Heart left ventricle (tissue), 16 donors: ENCODE results near the gene CCDC146. TPM values are rescaled to one million over a fixed set of nuclear protein-coding genes. Genes with fewer than 3 reads are reported as not detected.

Experiments used
- ATAC-seq, 4 donors: fragments of 200-7000 bp; cut with Tn5 transposase; one replicate each; pipeline ENCODE4 v1.9.1; 2020 to 2022; ENCODE audit warnings: moderate library complexity in 4 of 4, mild to moderate bottlenecking in 3 of 4, moderate number of reproducible peaks in 1 of 4
- DNase-seq, 5 donors: peaks; one replicate each; pipeline ENCODE4 v3.0.0-alpha.2; 2020
- H3K27ac ChIP-seq, 12 donors: fragments of 200-600 bp; sonication (generic) in 4 of 12; one replicate each; pipeline versions ENCODE4 v1.5.0 to v1.8.0; 2016 to 2022; ENCODE audit warnings: mild to moderate bottlenecking in 2 of 12
- H3K27me3 ChIP-seq, 9 donors: fragments of 200-600 bp; sonication (generic) in 2 of 9; one replicate each; pipeline versions ENCODE4 v1.5.1 to v1.8.0; 2016 to 2022; ENCODE audit warnings: mild to moderate bottlenecking in 3 of 9
- H3K36me3 ChIP-seq, 9 donors: fragments of 200-600 bp; sonication (generic) in 2 of 9; one replicate each; pipeline versions ENCODE4 v1.5.0 to v1.8.0; 2018 to 2022; ENCODE audit warnings: mild to moderate bottlenecking in 2 of 9
- H3K4me1 ChIP-seq, 12 donors: fragments of 200-600 bp; sonication (generic) in 4 of 12; one replicate each; pipeline versions ENCODE4 v1.5.0 to v1.8.0; 2016 to 2022; ENCODE audit warnings: mild to moderate bottlenecking in 3 of 12
- H3K4me3 ChIP-seq, 12 donors: fragments of 200-600 bp; sonication (generic) in 4 of 12; one replicate each; pipeline versions ENCODE4 v1.5.0 to v1.8.0; 2017 to 2022; ENCODE audit warnings: mild to moderate bottlenecking in 9 of 12, moderate library complexity in 4 of 12
- H3K9me3 ChIP-seq, 12 donors: fragments of 200-600 bp; sonication (generic) in 4 of 12; one replicate each; pipeline versions ENCODE4 v1.5.0 to v1.8.0; 2016 to 2022; ENCODE audit warnings: mild to moderate bottlenecking in 1 of 12
- CTCF ChIP-seq, 12 donors: fragments of 200-600 bp; sonication (generic) in 4 of 12; IDR thresholded peaks; one replicate each; pipeline versions ENCODE4 v1.5.0 to v1.8.0; 2018 to 2022; ENCODE audit warnings: antibody characterized with exemption in 12 of 12, mild to moderate bottlenecking in 5 of 12
- POLR2A ChIP-seq, 2 donors: fragments of 450-650 bp; IDR thresholded peaks; one replicate each; pipeline ENCODE4 v1.6.1; 2017; ENCODE audit warnings: antibody characterized with exemption in 2 of 2, mild to moderate bottlenecking in 2 of 2, moderate library complexity in 2 of 2
- WGBS, 4 donors: extraction: QIAGEN DNeasy Blood & Tissue Kit in 2 of 4; methylation state at CpG; one replicate each; pipeline versions ENCODE4 v1.1.5 to v1.1.7; 2013 to 2018; 5-methylcytosine and 5-hydroxymethylcytosine counted together
- intact Hi-C, 10 donors: fragments of 100-400 bp; cut with DNase I; formaldehyde crosslinking; loops; one replicate each; pipeline versions ENCODE4 v1.11.1 to v1.14.2; 2022
- polyA plus RNA-seq, 2 donors: library from polyadenylated mRNA; stranded (reverse); fragments of 200-250 nt; gene quantifications; one replicate each; pipeline ENCODE4 v1.2.3, GENCODE V29; 2013
- total RNA-seq, 9 donors: library from RNA; depleted of rRNA in 2 of 9; stranded (reverse); fragments of >200 nt in 2 of 9; fragmentation: NEBNext Ultra II Directional in 3 of 9; extraction: Animal tissue kit (Norgen Biotek cat#: 25700) in 3 of 9; gene quantifications; one replicate each; pipeline versions ENCODE4 v1.1.0 to v1.2.4, GENCODE V29; 2016 to 2023
- donor health status: ischemic (EF 13 %, LVEDD 7.1; RV severe dilation, severe dysfunction).
- donor health status: healthy with polysubstance abuse.
- donor health status: DM: no; HTN: yes; CAD: no.
- donor health status: DM: no; HTN: no; CAD: no.
- donor health status: ischemic (EF 25% LVEDD 6.9; RV normal size, moderate dysfunction).
- donor health status: ischemic (EF 25% LVEDD 5.7; RV mildly dilated, moderate dysfunction).
- donor health status: healthy.
- donor health status: DM: yes; HTN: yes; CAD: no.
- donor health status: ischemic (EF 35%, LVEDD 5.7; RV mildly dilated, moderate dysfunction).
- donor health status: nonischemic (EF 11% LVEDD 7.7; RV severe dilation, severe dysfunction).
- donor health status: DM: yes; HTN: yes; CAD: no.
- donor health status: PGD.
- donor health status: ischemic (EF 29% LVEDD 5.4; RV normal size, mild dysfunction).
- donor health status: nonischemic (EF 23%, LVEDD 6.1; RV moderate dilation, normal function).

Gene CCDC146
- total and polyA plus RNA-seq, 11 donors, result 2.1 to 13.3 (median 6.6) TPM

GRCh38 chr7:77246026-77246640 lies 123.7 kb downstream of the CCDC146 start:
- WGBS, 4 donors, result 48 to 61% (median 59%) methylated on average over 5 of the region's 5 CpGs
- no peak overlapping the region for H3K4me3 ChIP-seq

GRCh38 chr7:77247206-77247850 lies 124.9 kb downstream of the CCDC146 start:
- Histone ChIP-seq H3K4me1 (peaks cover 0 to 38% (median 12%) of the 10 kb centered on the region in 12 donors), H3K27ac (no peak overlapping the region), H3K4me3 (no peak overlapping the region), H3K9me3 (no peaks in the 10 kb centered on the region), H3K36me3 (peaks cover 0 to under 1% (median 0%) of the 10 kb centered on the region in 9 donors), H3K27me3 (peaks cover 0 to 6% (median 0%) of the 10 kb centered on the region in 9 donors)
- DNase-seq, result peak; percentile 43 to 76 (median 72)
- TF ChIP-seq CTCF (IDR thresholded peaks at IDR 0.05) (peak; percentile 62 to 89 (median 78)), POLR2A (IDR thresholded peaks at IDR 0.05) (no peak)
- peak in 3 of 4 donors; percentile 48 to 63 (median 60) for ATAC-seq
- intact Hi-C loops, result loop anchor here in 8 of 10 donors (2.0 to 10.0 kb wide), 7 partner anchors 80 to 125 kb away; partner anchors contain the start of gene CCDC146 (in 6 of the 8)
- 32 to 41% (median 35%) methylated on average over 3 of the region's 3 CpGs for WGBS, 4 donors

More at GRCh38 chr7:77246026-77246640, 123.7 kb downstream of the CCDC146 start:
- Histone ChIP-seq H3K27ac (peak overlapping the region in 2 of 12 donors; percentile 33 to 76), H3K36me3 (peaks cover 0 to 7% (median 0%) of the 10 kb centered on the region in 9 donors), H3K27me3 (peaks cover 0 to 6% (median 0%) of the 10 kb centered on the region in 9 donors), H3K4me1 (peaks cover 0 to 40% (median 12%) of the 10 kb centered on the region in 12 donors), H3K9me3 (no peaks in the 10 kb centered on the region)
- intact Hi-C loops, result loop anchor here in 8 of 10 donors (2.0 to 10.0 kb wide), 7 partner anchors 81 to 124 kb away; partner anchors contain the start of gene CCDC146 (in 6 of the 8)
- TF ChIP-seq CTCF (IDR thresholded peaks at IDR 0.05) (no peak), POLR2A (IDR thresholded peaks at IDR 0.05) (no peak)
- DNase-seq (no peak), ATAC-seq (peak in 1 of 4 donors; percentile 8)

GRCh38 chr7:77248154-77248553 lies 125.7 kb downstream of the CCDC146 start:
- no peak overlapping the region for H3K27ac ChIP-seq
- ATAC-seq, result no peak
- no peak overlapping the region for H3K4me3 ChIP-seq
- WGBS, 4 donors, result 77 to 83% (median 79%) methylated on average over 3 of the region's 3 CpGs
- no peaks in the 10 kb centered on the region for H3K9me3 ChIP-seq
- DNase-seq, result no peak
- TF ChIP-seq CTCF (IDR thresholded peaks at IDR 0.05) (no peak), POLR2A (IDR thresholded peaks at IDR 0.05) (no peak)
- H3K36me3 ChIP-seq, result no peaks in the 10 kb centered on the region
- peaks cover 0 to 6% (median 0%) of the 10 kb centered on the region in 9 donors for H3K27me3 ChIP-seq
- peaks cover 0 to 39% (median 12%) of the 10 kb centered on the region in 12 donors for H3K4me1 ChIP-seq
- intact Hi-C loops, result loop anchor here in 7 of 10 donors (5.0 to 10.0 kb wide), 5 partner anchors 79 to 126 kb away; partner anchors contain the start of gene CCDC146 (in 6 of the 7)

GRCh38 chr7:77252506-77252905 lies 130.1 kb downstream of the CCDC146 start:
- ATAC-seq, result peak in 1 of 4 donors; percentile 28
- no peaks in the 10 kb centered on the region for H3K9me3 ChIP-seq
- TF ChIP-seq CTCF (IDR thresholded peaks at IDR 0.05) (no peak), POLR2A (IDR thresholded peaks at IDR 0.05) (no peak)
- H3K27ac ChIP-seq, result no peak overlapping the region
- peaks cover 0 to 14% (median 0%) of the 10 kb centered on the region in 12 donors for H3K4me1 ChIP-seq
- intact Hi-C loops, result loop anchor here in 2 of 10 donors (5.0 kb wide), 2 partner anchors 70 to 75 kb away; no protein-coding TSS in a partner anchor
- WGBS, 4 donors, result 81 to 92% (median 88%) methylated on average over 5 of the region's 5 CpGs
- peaks cover 0 to 4% (median 0%) of the 10 kb centered on the region in 9 donors for H3K36me3 ChIP-seq
- no peak overlapping the region for H3K4me3 ChIP-seq
- H3K27me3 ChIP-seq, result peaks cover 0 to 3% (median 0%) of the 10 kb centered on the region in 9 donors
- DNase-seq, result no peak
